ENCODE results near the gene DIS3L2. TPM values are rescaled to one million over a fixed set of nuclear protein-coding genes. Genes with fewer than 3 reads are reported as not detected.
A peak's percentile ranks its signal among the peaks of the same experiment; 100 is the strongest.

DIS3L2 gene
- total RNA-seq, 1 donor from 2014 or later = 17.0 TPM

DNA sequence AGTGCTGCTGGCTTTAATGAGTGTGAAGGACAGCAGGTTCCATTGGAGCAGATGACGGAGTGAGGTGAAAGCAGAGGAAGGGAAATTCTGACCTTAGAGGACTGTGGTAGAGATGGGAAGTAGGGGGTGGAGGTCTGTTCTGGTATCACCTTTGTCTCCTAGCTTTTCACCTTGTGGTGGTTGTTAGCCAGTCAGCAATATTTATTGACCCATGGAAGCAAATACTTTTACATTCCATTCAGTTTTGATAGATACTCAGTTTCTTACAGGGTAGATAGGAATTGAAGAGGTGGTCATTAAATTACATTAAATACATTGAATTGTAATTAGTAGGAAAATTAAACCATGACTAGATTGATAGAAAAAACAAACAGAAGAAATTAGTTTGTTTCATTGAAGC, 180.1 kb downstream of the DIS3L2 start:
- H3K9me3 ChIP-seq (replicated peaks) = no peaks in the 10 kb centered on the region
- TF ChIP-seq, protein P1, sequence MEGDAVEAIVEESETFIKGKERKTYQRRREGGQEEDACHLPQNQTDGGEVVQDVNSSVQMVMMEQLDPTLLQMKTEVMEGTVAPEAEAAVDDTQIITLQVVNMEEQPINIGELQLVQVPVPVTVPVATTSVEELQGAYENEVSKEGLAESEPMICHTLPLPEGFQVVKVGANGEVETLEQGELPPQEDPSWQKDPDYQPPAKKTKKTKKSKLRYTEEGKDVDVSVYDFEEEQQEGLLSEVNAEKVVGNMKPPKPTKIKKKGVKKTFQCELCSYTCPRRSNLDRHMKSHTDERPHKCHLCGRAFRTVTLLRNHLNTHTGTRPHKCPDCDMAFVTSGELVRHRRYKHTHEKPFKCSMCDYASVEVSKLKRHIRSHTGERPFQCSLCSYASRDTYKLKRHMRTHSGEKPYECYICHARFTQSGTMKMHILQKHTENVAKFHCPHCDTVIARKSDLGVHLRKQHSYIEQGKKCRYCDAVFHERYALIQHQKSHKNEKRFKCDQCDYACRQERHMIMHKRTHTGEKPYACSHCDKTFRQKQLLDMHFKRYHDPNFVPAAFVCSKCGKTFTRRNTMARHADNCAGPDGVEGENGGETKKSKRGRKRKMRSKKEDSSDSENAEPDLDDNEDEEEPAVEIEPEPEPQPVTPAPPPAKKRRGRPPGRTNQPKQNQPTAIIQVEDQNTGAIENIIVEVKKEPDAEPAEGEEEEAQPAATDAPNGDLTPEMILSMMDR (IDR thresholded peaks at IDR 0.05; ENCODE audit: borderline replicate concordance) = no peak
- no peak overlapping the region for H3K27ac ChIP-seq (replicated peaks)
- H3K4me1 ChIP-seq = peaks cover 18% of the 10 kb centered on the region
- H3K27me3 ChIP-seq (ENCODE audit: low read depth) = no peaks in the 10 kb centered on the region
- no peak overlapping the region for H3K4me3 ChIP-seq
- intact Hi-C loops (cut with micrococcal nuclease) = loop anchor here (5.0 kb wide), 1 partner anchor 214 kb away; the partner anchor contains the start of gene NPPC
- H3K36me3 ChIP-seq = peaks cover 12% of the 10 kb centered on the region
- no peak for DNase-seq

DNA sequence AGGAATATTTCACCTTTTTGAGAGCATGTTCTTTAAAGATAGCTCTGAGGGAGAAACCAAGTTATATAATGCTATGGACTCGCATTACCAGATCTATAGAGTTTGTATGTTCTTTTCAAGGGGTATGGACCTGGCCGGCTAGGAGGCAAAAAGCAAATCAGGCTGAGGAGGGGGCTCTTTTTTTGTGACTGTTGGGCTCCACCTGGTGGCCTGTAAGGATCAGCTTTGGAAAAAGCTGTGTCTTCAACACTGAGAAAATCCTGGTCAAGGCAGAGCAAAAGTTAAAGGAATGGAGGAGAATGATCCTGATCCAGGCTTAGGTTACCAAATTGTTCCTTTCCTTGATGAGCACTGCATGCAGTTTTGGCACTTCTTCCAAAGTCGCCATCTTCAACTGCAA, 180.5 kb downstream of the DIS3L2 start:
- Histone ChIP-seq H3K4me1 (peaks cover 18% of the 10 kb centered on the region), H3K9me3 (replicated peaks) (no peaks in the 10 kb centered on the region), H3K36me3 (peaks cover 8% of the 10 kb centered on the region), H3K27me3 (ENCODE audit: low read depth) (no peaks in the 10 kb centered on the region), H3K27ac (replicated peaks) (no peak overlapping the region), H3K4me3 (no peak overlapping the region)
- no peak for DNase-seq
- intact Hi-C loops (cut with micrococcal nuclease) = loop anchor here (5.0 kb wide), 1 partner anchor 215 kb away; the partner anchor contains the start of gene NPPC
- TF ChIP-seq, protein P1 (IDR thresholded peaks at IDR 0.05; ENCODE audit: borderline replicate concordance) = peak; percentile 79

DNA sequence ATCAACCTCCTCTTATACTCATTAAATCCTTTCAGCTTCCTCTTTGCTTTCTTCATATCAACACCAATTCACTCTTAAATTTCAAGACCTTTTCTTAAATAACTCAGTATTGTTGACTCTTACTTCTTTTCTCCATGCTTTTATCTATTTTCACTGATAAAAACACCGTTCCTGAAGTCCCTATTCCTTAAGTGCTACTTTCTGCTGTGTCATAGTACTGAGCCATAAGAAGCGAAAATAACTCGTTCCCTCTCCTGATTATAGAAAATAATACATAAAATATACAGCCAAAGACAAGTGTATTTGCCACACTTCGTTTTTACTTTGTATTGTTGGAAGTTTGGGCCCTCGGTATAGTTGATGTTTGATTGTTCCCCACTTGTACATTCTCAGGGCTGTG, 181.0 kb downstream of the DIS3L2 start:
- Histone ChIP-seq H3K4me3 (no peak overlapping the region), H3K9me3 (replicated peaks) (no peaks in the 10 kb centered on the region), H3K4me1 (peaks cover 14% of the 10 kb centered on the region), H3K36me3 (peaks cover 7% of the 10 kb centered on the region), H3K27ac (replicated peaks) (no peak overlapping the region), H3K27me3 (ENCODE audit: low read depth) (no peaks in the 10 kb centered on the region)
- no peak for DNase-seq
- intact Hi-C loops (cut with micrococcal nuclease) = loop anchor here (5.0 kb wide), 1 partner anchor 215 kb away; the partner anchor contains the start of gene NPPC
- TF ChIP-seq, protein P1 (IDR thresholded peaks at IDR 0.05; ENCODE audit: borderline replicate concordance) = no peak

DNA sequence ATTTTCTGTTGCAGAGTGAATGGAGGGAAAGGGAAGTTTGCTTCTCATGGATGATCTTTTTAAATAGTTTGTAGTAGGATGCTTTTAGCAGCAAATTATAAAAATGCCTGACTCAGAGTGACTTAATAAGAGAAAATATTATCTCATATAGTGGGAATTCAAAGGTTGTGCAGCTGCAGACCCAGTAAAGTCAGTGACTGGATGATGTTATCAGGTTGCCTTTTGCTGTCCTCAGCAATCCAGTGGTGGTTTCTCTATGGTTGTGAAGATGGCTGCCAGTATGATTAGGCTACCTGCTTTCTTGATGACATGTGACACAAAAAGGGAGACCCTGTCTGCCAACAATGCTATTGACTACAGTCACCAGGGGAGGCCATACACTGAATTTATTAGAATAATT, 184.8 kb downstream of the DIS3L2 start:
- DNase-seq = no peak
- Histone ChIP-seq H3K4me3 (no peak overlapping the region), H3K4me1 (no peaks in the 10 kb centered on the region), H3K27me3 (ENCODE audit: low read depth) (no peaks in the 10 kb centered on the region), H3K9me3 (replicated peaks) (no peaks in the 10 kb centered on the region), H3K27ac (replicated peaks) (no peak overlapping the region), H3K36me3 (peaks cover 7% of the 10 kb centered on the region)
- TF ChIP-seq, protein P1 (IDR thresholded peaks at IDR 0.05; ENCODE audit: borderline replicate concordance) = no peak
- intact Hi-C loops (cut with micrococcal nuclease) = no loop called here

DNA sequence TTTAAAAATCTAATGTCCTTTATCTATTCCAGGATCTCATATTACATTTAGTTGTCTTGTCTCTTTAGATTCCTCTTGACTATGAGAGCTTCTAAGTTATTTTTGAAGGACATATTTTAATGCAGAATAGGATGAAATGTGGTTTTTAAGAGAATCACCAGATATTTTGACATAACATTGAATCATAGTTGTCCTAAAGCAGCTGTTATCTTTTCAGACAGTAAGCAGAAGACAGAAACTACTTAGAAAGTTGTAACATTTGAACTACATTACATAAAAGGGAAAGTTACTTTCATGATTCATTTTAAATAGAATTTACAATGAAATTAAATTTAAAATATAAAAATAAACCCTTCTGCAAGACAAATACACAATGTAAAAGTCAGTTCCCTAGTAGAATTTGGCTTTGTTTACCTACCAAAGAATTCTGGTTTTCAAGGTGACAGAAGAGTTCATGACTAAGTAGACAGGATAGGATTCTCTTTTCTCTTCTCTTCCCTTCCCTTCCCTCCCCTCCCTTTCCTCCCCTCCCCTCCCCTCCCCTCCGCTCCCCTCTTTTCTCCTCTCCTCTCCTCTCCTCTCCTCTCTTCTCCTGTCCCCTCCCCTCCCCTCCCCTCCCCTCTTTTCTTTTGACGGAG, 186.0 kb downstream of the DIS3L2 start:
- H3K9me3 ChIP-seq (replicated peaks) = no peaks in the 10 kb centered on the region
- H3K4me3 ChIP-seq = no peak overlapping the region
- no peaks in the 10 kb centered on the region for H3K4me1 ChIP-seq
- peaks cover 7% of the 10 kb centered on the region for H3K36me3 ChIP-seq
- no peaks in the 10 kb centered on the region for H3K27me3 ChIP-seq (ENCODE audit: low read depth)
- DNase-seq = no peak
- intact Hi-C loops (cut with micrococcal nuclease) = no loop called here
- H3K27ac ChIP-seq (replicated peaks) = no peak overlapping the region
- TF ChIP-seq, protein P1 (IDR thresholded peaks at IDR 0.05; ENCODE audit: borderline replicate concordance) = no peak

All from left ventricle myocardium inferior (tissue), 1 donor.